GM10847 (cell line): ENCODE data around the gene SYNE4.

Source experiments
- POLR2A ChIP-seq: IDR thresholded peaks from 2 replicates; pipeline ENCODE4 v1.6.1; 2011; ENCODE audit not compliant: insufficient read length; ENCODE audit errors: extremely low read depth

SYNE4 gene

GRCh38 chr19:35983177-35983576, 25.4 kb downstream of the SYNE4 start:
- no peak for TF ChIP-seq POLR2A

GRCh38 chr19:35978832-35979365, 29.7 kb downstream of the SYNE4 start:
- no peak for TF ChIP-seq POLR2A

- no peak for TF ChIP-seq POLR2A
These were observed 30.3 kb downstream of the SYNE4 start for GRCh38 chr19:35978271-35978670.

GRCh38 chr19:35977446-35978222, 31.0 kb downstream of the SYNE4 start:
- no peak for TF ChIP-seq POLR2A

GRCh38 chr19:35975608-35976214, 32.9 kb downstream of the SYNE4 start:
- no peak for TF ChIP-seq POLR2A

- TF ChIP-seq POLR2A, result no peak
These were observed 35.1 kb downstream of the SYNE4 start for GRCh38 chr19:35973487-35973886.

- TF ChIP-seq POLR2A, result no peak
These were observed 41.8 kb downstream of the SYNE4 start for GRCh38 chr19:35966771-35967170.

GRCh38 chr19:35963514-35963913, 45.1 kb downstream of the SYNE4 start:
- no peak for TF ChIP-seq POLR2A

- TF ChIP-seq POLR2A, result no peak
These were observed 48.1 kb downstream of the SYNE4 start for GRCh38 chr19:35960432-35960972.

GRCh38 chr19:35959968-35960320, 48.7 kb downstream of the SYNE4 start:
- no peak for TF ChIP-seq POLR2A

GRCh38 chr19:35959040-35959967, 49.3 kb downstream of the SYNE4 start:
- no peak for TF ChIP-seq POLR2A

GRCh38 chr19:35958660-35959039, 50.0 kb downstream of the SYNE4 start:
- no peak for TF ChIP-seq POLR2A

- TF ChIP-seq POLR2A, result no peak
These were observed 52.6 kb downstream of the SYNE4 start for GRCh38 chr19:35955881-35956634.
